Measurements from ENCODE around the gene TAS2R14. TPM values are rescaled to one million over a fixed set of nuclear protein-coding genes. Genes with fewer than 3 reads are reported as not detected.

TAS2R14 gene
- polyA plus RNA-seq, 1 of the 3 experiments (the other 2 are of a cell fraction), result 1.4 TPM

GRCh38 chr12:10966314-10966713 is 27.3 kb upstream of the TAS2R14 start:
- no peak overlapping the region for H3K4me2 ChIP-seq
- no peak for TF ChIP-seq FOSL2 (IDR thresholded peaks at IDR 0.05; ENCODE audit: borderline replicate concordance, low read depth)
- no peak for TF ChIP-seq SMC3 (IDR thresholded peaks at IDR 0.05; ENCODE audit: low read depth, low read length)
- no peak for TF ChIP-seq RXRA (IDR thresholded peaks at IDR 0.05; ENCODE audit: borderline replicate concordance, low read depth)
- DNase-seq, result no peak
- H3K4me1 ChIP-seq (ENCODE audit: control insufficient read depth in 1 of 2, insufficient read depth in 2 of 2, low read depth in 1 of 2, low read length in 1 of 2), result no peaks in the 10 kb centered on the region; a peak in 2 of 4 replicates
- H3K9me2 ChIP-seq, result no peaks in the 10 kb centered on the region
- H3K79me2 ChIP-seq (ENCODE audit: insufficient read depth), result no peaks in the 10 kb centered on the region
- CTCF ChIA-PET, result no interaction called here
- H4K20me1 ChIP-seq (ENCODE audit: insufficient read depth), result no peaks in the 10 kb centered on the region
- POLR2A ChIA-PET, result no interaction called here
- no peaks in the 10 kb centered on the region for H3K27me3 ChIP-seq (ENCODE audit: insufficient read depth)
- no peaks in the 10 kb centered on the region for H3F3A ChIP-seq (replicated peaks; ENCODE audit: insufficient read depth)
- no peak overlapping the region for H3K27ac ChIP-seq (ENCODE audit: low read depth in 2 of 2, low read length in 1 of 2)
- no peak overlapping the region for H3K9ac ChIP-seq
- H2AFZ ChIP-seq (ENCODE audit: low read depth), result no peak overlapping the region
- no peaks in the 10 kb centered on the region for H3K36me3 ChIP-seq (replicated peaks in 1 of 2; ENCODE audit: control insufficient read depth in 1 of 2, insufficient read depth in 2 of 2, low read length in 1 of 2)
- H3K4me3 ChIP-seq (ENCODE audit: low read depth in 2 of 2, low read length in 1 of 2), result no peak overlapping the region
- H3K9me3 ChIP-seq, result no peaks in the 10 kb centered on the region

GRCh38 chr12:10965476-10965875 is 26.4 kb upstream of the TAS2R14 start:
- Histone ChIP-seq H4K20me1 (ENCODE audit: insufficient read depth) (no peaks in the 10 kb centered on the region), H3K9me2 (no peaks in the 10 kb centered on the region), H3K4me2 (no peak overlapping the region), H3K9ac (no peak overlapping the region), H2AFZ (ENCODE audit: low read depth) (no peak overlapping the region), H3K4me3 (ENCODE audit: low read depth in 2 of 2, low read length in 1 of 2) (no peak overlapping the region), H3K27ac (ENCODE audit: low read depth in 2 of 2, low read length in 1 of 2) (no peak overlapping the region), H3K36me3 (replicated peaks in 1 of 2; ENCODE audit: control insufficient read depth in 1 of 2, insufficient read depth in 2 of 2, low read length in 1 of 2) (no peaks in the 10 kb centered on the region), H3K4me1 (ENCODE audit: control insufficient read depth in 1 of 2, insufficient read depth in 2 of 2, low read depth in 1 of 2, low read length in 1 of 2) (no peaks in the 10 kb centered on the region; a peak in 2 of 4 replicates), H3K27me3 (ENCODE audit: insufficient read depth) (no peaks in the 10 kb centered on the region), H3K79me2 (ENCODE audit: insufficient read depth) (no peaks in the 10 kb centered on the region), H3K9me3 (no peaks in the 10 kb centered on the region), H3F3A (replicated peaks; ENCODE audit: insufficient read depth) (no peaks in the 10 kb centered on the region)
- TF ChIP-seq REST (IDR thresholded peaks at IDR 0.05; ENCODE audit: low read depth, low read length) (no peak), RFX5 (IDR thresholded peaks at IDR 0.05; ENCODE audit: low read length) (no peak), TCF12 (IDR thresholded peaks at IDR 0.05) (no peak), TEAD4 (IDR thresholded peaks at IDR 0.05; ENCODE audit: borderline replicate concordance, insufficient read depth) (no peak)
- TF ChIP-seq, protein P1, sequence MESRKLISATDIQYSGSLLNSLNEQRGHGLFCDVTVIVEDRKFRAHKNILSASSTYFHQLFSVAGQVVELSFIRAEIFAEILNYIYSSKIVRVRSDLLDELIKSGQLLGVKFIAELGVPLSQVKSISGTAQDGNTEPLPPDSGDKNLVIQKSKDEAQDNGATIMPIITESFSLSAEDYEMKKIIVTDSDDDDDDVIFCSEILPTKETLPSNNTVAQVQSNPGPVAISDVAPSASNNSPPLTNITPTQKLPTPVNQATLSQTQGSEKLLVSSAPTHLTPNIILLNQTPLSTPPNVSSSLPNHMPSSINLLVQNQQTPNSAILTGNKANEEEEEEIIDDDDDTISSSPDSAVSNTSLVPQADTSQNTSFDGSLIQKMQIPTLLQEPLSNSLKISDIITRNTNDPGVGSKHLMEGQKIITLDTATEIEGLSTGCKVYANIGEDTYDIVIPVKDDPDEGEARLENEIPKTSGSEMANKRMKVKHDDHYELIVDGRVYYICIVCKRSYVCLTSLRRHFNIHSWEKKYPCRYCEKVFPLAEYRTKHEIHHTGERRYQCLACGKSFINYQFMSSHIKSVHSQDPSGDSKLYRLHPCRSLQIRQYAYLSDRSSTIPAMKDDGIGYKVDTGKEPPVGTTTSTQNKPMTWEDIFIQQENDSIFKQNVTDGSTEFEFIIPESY (IDR thresholded peaks at IDR 0.05; ENCODE audit: borderline replicate concordance, low read depth), result no peak
- WGBS (ENCODE audit: low lambda C conversion rate), result 89% methylated on average over 1 of the region's 1 CpG
- no peak for DNase-seq
- ChIA-PET CTCF (no interaction called here), POLR2A (no interaction called here)

Measured in SK-N-SH (cell line).